ENCODE measurements around the gene PRDM2. TPM values are rescaled to one million over a fixed set of nuclear protein-coding genes. Genes with fewer than 3 reads are reported as not detected.

The PRDM2 gene
- total RNA-seq, 1 donor from 2014 or later = 13.9 TPM

GRCh38 chr1:13731897-13732296 lies 31.9 kb downstream of the PRDM2 start:
- no peaks in the 10 kb centered on the region for H3K27me3 ChIP-seq (ENCODE audit: control insufficient read depth, insufficient read depth, low read length)
- TF ChIP-seq, protein P1, sequence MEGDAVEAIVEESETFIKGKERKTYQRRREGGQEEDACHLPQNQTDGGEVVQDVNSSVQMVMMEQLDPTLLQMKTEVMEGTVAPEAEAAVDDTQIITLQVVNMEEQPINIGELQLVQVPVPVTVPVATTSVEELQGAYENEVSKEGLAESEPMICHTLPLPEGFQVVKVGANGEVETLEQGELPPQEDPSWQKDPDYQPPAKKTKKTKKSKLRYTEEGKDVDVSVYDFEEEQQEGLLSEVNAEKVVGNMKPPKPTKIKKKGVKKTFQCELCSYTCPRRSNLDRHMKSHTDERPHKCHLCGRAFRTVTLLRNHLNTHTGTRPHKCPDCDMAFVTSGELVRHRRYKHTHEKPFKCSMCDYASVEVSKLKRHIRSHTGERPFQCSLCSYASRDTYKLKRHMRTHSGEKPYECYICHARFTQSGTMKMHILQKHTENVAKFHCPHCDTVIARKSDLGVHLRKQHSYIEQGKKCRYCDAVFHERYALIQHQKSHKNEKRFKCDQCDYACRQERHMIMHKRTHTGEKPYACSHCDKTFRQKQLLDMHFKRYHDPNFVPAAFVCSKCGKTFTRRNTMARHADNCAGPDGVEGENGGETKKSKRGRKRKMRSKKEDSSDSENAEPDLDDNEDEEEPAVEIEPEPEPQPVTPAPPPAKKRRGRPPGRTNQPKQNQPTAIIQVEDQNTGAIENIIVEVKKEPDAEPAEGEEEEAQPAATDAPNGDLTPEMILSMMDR (IDR thresholded peaks at IDR 0.05; ENCODE audit: insufficient read depth, low read length, poor library complexity, severe bottlenecking) = no peak
- H3K4me3 ChIP-seq (ENCODE audit: low read depth, low read length) = no peak overlapping the region
- no peak for DNase-seq (ENCODE audit: low read depth)
- no peaks in the 10 kb centered on the region for H3K36me3 ChIP-seq (ENCODE audit: control insufficient read depth, insufficient read depth, low read length)

DNA sequence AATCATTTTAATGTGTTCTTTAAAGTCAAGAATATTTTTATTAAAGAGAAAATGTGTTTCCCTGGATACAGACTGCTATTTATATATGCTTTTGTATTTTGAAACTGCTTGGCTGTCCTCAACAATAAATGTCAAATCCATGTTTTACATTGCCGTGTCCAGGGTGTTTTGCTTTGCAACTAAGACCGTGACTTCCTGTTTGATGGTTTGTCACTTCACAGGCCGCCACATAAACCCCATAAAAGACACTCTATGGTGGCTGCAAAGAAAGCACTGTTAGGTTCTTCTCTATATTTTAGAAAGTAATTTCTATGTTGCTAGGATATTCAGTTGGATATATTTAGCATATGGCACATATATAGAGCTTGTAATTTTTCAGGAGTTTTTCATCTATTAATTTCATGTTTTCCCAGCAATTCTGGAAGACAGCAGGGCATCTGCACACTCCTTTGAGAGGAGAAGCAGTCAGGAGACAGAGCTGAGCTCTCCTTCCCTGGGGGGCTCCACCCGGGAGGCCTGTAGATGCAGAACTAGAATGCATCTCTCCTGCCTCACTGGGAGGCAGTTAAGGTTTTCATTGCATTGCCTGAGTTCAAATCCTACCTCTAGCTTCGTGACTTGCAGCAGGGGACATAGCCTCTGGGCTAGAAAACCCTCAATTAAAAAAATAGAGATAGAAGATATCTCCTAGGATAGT lies 33.1 kb downstream of the PRDM2 start:
- TF ChIP-seq, protein P1 (IDR thresholded peaks at IDR 0.05; ENCODE audit: insufficient read depth, low read length, poor library complexity, severe bottlenecking) = no peak
- H3K36me3 ChIP-seq (ENCODE audit: control insufficient read depth, insufficient read depth, low read length) = no peaks in the 10 kb centered on the region
- no peak overlapping the region for H3K4me3 ChIP-seq (ENCODE audit: low read depth, low read length)
- H3K27me3 ChIP-seq (ENCODE audit: control insufficient read depth, insufficient read depth, low read length) = no peaks in the 10 kb centered on the region
- no peak for DNase-seq (ENCODE audit: low read depth)

DNA sequence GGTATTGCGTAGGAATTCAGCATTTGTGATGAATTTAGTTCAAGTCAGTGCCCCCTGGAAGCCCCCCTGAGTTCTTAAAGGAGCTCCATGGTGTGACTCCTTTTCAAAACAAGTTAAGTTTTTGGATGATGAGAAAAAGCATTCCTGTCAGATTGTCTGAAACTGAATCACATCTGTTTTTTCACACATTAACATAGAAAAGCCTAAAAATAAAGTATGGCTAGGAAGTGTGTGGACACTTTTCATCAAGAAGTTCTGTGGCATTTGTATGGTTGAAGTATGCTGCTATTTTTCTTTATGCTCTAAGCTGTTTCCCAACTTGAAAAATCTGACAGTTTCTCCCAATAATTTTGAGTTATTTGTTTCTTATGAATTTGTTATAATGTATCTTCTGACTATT lies 33.7 kb downstream of the PRDM2 start:
- TF ChIP-seq, protein P1 (IDR thresholded peaks at IDR 0.05; ENCODE audit: insufficient read depth, low read length, poor library complexity, severe bottlenecking) = no peak
- H3K36me3 ChIP-seq (ENCODE audit: control insufficient read depth, insufficient read depth, low read length) = no peaks in the 10 kb centered on the region
- DNase-seq (ENCODE audit: low read depth) = no peak
- no peaks in the 10 kb centered on the region for H3K27me3 ChIP-seq (ENCODE audit: control insufficient read depth, insufficient read depth, low read length)
- H3K4me3 ChIP-seq (ENCODE audit: low read depth, low read length) = no peak overlapping the region

DNA sequence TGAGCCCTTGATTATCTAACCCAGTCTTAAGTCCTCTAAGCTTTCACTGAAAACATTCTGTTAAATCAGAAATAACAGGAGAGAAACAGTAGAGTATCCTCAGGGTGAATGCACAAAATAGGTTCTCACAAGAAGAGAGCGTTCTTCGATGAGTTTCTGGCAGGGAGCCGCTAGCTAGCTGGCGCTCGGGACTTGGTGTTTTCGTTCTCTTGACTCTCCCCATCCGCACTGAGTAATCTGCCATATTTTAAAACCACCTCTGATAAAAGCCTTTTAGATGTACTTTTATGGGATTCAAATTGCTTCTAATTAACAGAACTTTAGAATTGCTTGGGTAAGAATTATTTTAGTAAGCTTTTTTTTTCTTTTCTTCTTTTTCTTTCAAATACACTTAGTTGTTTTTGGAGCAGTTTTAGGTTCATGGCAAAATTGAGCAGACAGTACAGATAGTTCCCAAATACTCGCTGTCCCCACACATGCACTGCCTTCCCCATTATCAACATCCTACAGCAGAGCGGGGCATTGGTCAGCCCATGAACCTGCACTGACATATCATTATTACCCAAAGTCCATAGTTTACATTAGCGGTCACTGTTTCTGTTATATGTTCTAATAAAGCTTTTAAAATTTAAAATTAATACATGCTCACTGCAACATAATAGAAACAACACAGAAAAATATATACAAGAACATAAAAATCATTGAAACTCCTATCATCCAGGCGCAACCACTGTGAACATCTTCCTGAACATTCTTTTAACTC lies 35.4 kb downstream of the PRDM2 start:
- no peaks in the 10 kb centered on the region for H3K27me3 ChIP-seq (ENCODE audit: control insufficient read depth, insufficient read depth, low read length)
- no peak for DNase-seq (ENCODE audit: low read depth)

GRCh38 chr1:13737398-13737797 lies 37.4 kb downstream of the PRDM2 start:
- no peak overlapping the region for H3K4me3 ChIP-seq (ENCODE audit: low read depth, low read length)
- no peak for DNase-seq (ENCODE audit: low read depth)
- TF ChIP-seq, protein P1 (IDR thresholded peaks at IDR 0.05; ENCODE audit: insufficient read depth, low read length, poor library complexity, severe bottlenecking) = no peak
- H3K36me3 ChIP-seq (ENCODE audit: control insufficient read depth, insufficient read depth, low read length) = no peaks in the 10 kb centered on the region
- H3K27me3 ChIP-seq (ENCODE audit: control insufficient read depth, insufficient read depth, low read length) = no peaks in the 10 kb centered on the region

More for the DNA sequence above, 35.4 kb downstream of the PRDM2 start:
- TF ChIP-seq, protein P1 (IDR thresholded peaks at IDR 0.05; ENCODE audit: insufficient read depth, low read length, poor library complexity, severe bottlenecking) = no peak
- no peaks in the 10 kb centered on the region for H3K36me3 ChIP-seq (ENCODE audit: control insufficient read depth, insufficient read depth, low read length)
- no peak overlapping the region for H3K4me3 ChIP-seq (ENCODE audit: low read depth, low read length)
